ENCODE results near the gene KCTD14. TPM values are rescaled to one million over a fixed set of nuclear protein-coding genes. Genes with fewer than 3 reads are reported as not detected.
A peak's percentile ranks its signal among the peaks of the same experiment; 100 is the strongest.

The KCTD14 gene
- total and polyA plus RNA-seq, 9 of the 15 experiments (the other 6 are each of a cell fraction or from before 2014, with no cell fraction given): 0.04 to 0.30 (median 0.11) TPM; not detected in 2

DNA sequence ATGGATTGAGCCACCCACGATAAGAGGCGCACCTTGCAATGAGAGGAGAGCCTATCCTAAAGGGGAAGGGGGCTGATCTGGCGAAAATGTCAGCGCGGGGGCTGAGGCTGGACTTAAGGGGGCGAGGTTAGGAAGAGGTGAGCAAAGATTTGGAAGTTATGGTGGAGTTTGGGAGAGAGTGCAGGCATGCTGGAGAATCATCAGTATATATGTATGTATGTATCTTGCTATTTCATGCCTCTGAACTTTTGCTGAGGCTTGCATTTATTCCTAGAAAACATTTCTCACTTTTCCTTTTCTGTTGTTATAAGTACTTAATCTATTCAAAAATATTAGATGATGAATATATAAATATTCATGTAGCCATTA lies 23.4 kb upstream of the KCTD14 start:
- no peaks in the 10 kb centered on the region for H3K9me3 ChIP-seq (replicated peaks; ENCODE audit: control insufficient read depth, insufficient read depth, low read depth, low read length)
- H3K27me3 ChIP-seq (ENCODE audit: control insufficient read depth in 2 of 2, insufficient read depth in 2 of 2, low read length in 2 of 2): no peaks in the 10 kb centered on the region
- no peaks in the 10 kb centered on the region for H3K9me1 ChIP-seq (ENCODE audit: control insufficient read depth, insufficient read depth, low read length)
- H3K4me1 ChIP-seq (replicated peaks in 1 of 2; ENCODE audit: control insufficient read depth in 2 of 2, insufficient read depth in 2 of 2, low read length in 2 of 2): peaks cover 27 to 33% of the 10 kb centered on the region in 2 experiments
- H4K20me1 ChIP-seq (replicated peaks; ENCODE audit: control insufficient read depth, insufficient read depth, low read length): no peaks in the 10 kb centered on the region
- H3K4me2 ChIP-seq (ENCODE audit: insufficient read depth, low read length): peak overlapping the region; percentile 67
- no peak overlapping the region for H3K4me3 ChIP-seq
- intact Hi-C loops (cut with micrococcal nuclease): loop anchor here (2.0 to 10.0 kb wide), 4 partner anchors 44 to 392 kb away; partner anchors contain the start of genes AAMDC and RSF1
- TF ChIP-seq C11orf30 (IDR thresholded peaks at IDR 0.05; ENCODE audit: low read depth): peak; percentile 51; the same call in 1 of the 2 replicates
- TF ChIP-seq ZFX (CRISPR knock-in tag; IDR thresholded peaks at IDR 0.05): peak; percentile 6; the same call in 1 of the 2 replicates
- TF ChIP-seq, protein P1, sequence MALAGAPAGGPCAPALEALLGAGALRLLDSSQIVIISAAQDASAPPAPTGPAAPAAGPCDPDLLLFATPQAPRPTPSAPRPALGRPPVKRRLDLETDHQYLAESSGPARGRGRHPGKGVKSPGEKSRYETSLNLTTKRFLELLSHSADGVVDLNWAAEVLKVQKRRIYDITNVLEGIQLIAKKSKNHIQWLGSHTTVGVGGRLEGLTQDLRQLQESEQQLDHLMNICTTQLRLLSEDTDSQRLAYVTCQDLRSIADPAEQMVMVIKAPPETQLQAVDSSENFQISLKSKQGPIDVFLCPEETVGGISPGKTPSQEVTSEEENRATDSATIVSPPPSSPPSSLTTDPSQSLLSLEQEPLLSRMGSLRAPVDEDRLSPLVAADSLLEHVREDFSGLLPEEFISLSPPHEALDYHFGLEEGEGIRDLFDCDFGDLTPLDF (CRISPR knock-in tag; IDR thresholded peaks at IDR 0.05): 0 out of 2 replicates have a peak, but pooled peaks have one; percentile 5
- TF ChIP-seq HSF4 (CRISPR knock-in tag; IDR thresholded peaks at IDR 0.05; ENCODE audit: borderline replicate concordance): no peak
- TF ChIP-seq ZNF785 (CRISPR knock-in tag; IDR thresholded peaks at IDR 0.05): no peak
- no peak for TF ChIP-seq NR4A1 (CRISPR knock-in tag; IDR thresholded peaks at IDR 0.05)
- TF ChIP-seq NR4A1 (tag; IDR thresholded peaks at IDR 0.05): 0 out of 2 replicates have a peak, but pooled peaks have one; percentile 2
- TF ChIP-seq SRSF7 (optimal IDR thresholded peaks at IDR 0.05; ENCODE audit: low read depth, low read length): no peak
- TF ChIP-seq, protein P2, sequence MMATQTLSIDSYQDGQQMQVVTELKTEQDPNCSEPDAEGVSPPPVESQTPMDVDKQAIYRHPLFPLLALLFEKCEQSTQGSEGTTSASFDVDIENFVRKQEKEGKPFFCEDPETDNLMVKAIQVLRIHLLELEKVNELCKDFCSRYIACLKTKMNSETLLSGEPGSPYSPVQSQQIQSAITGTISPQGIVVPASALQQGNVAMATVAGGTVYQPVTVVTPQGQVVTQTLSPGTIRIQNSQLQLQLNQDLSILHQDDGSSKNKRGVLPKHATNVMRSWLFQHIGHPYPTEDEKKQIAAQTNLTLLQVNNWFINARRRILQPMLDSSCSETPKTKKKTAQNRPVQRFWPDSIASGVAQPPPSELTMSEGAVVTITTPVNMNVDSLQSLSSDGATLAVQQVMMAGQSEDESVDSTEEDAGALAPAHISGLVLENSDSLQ (IDR thresholded peaks at IDR 0.05): peak; percentile 2; the same call in 1 of the 2 replicates
- TF ChIP-seq ZNF184 (CRISPR knock-in tag; IDR thresholded peaks at IDR 0.05): no peak
- peak; percentile 29; the same call in 1 of the 2 replicates for TF ChIP-seq MAFG (tag; conservative IDR thresholded peaks at IDR 0.05)
- TF ChIP-seq ZNF316 (IDR thresholded peaks at IDR 0.05): peak; percentile 80
- TF ChIP-seq ATF7 (IDR thresholded peaks at IDR 0.05): no peak
- TF ChIP-seq CBX3 (IDR thresholded peaks at IDR 0.05; ENCODE audit: borderline replicate concordance in 1 of 2, low read length in 2 of 2): no peak
- BruUV-seq (replicated peaks): no TSS peak
- DNase-seq (ENCODE audit: extremely low read depth in 1 of 4, low spot score in 3 of 4) (no peak), FAIRE-seq (no peak), ATAC-seq (peak; percentile 3; the same call in 1 of the 3 replicates)
- CTCF ChIA-PET (ENCODE audit: low intra/inter-chr PET ratio): interaction anchor here (0.6 to 0.9 kb wide), 2 partner anchors 33 to 46 kb away, joined by 3 read pairs; partner anchors contain the start of gene NDUFC2
- H3K36me3 ChIP-seq (ENCODE audit: control insufficient read depth, insufficient read depth, low read length): no peaks in the 10 kb centered on the region
- 19% methylated on average over 4 of the region's 6 CpGs for WGBS (ENCODE audit: insufficient coverage, low coverage, missing lambda C conversion rate)
- peak overlapping the region in 1 of 2 experiments; percentile 77; a peak in 1 of 4 replicates for H3K9ac ChIP-seq (ENCODE audit: insufficient read depth in 1 of 2, low read depth in 2 of 2, low read length in 2 of 2)
- H2AFZ ChIP-seq (ENCODE audit: low read depth, low read length): peak overlapping the region; percentile 90
- H3K27ac ChIP-seq (ENCODE audit: extremely low read depth, low read depth, low read length): no peak overlapping the region
- POLR2A ChIA-PET: interaction anchor here (0.6 to 1.4 kb wide), 3 partner anchors 18 to 173 kb away, joined by 3 to 4 read pairs (median 3); no protein-coding TSS in a partner anchor
- H3K79me2 ChIP-seq (ENCODE audit: control insufficient read depth, insufficient read depth, low read length): no peaks in the 10 kb centered on the region
- in situ Hi-C loops (cut with MboI): no loop called here
